ENCODE measurements around the gene ITLN2. TPM values are rescaled to one million over a fixed set of nuclear protein-coding genes. Genes with fewer than 3 reads are reported as not detected.
"Not testable (repeated sequence)": the region's sequence is repeated elsewhere in the genome, so short reads cannot be mapped to it uniquely, and the experiment has no call there.

ITLN2 gene
- total and polyA plus RNA-seq, 9 of the 15 experiments (the other 6 are each of a cell fraction or from before 2014, with no cell fraction given) = not detected

GRCh38 chr1:160905617-160905989 lies 49.0 kb downstream of the ITLN2 start (continued):
- no peak for TF ChIP-seq ARID3B (CRISPR knock-in tag; IDR thresholded peaks at IDR 0.05; ENCODE audit: borderline replicate concordance)

DNA sequence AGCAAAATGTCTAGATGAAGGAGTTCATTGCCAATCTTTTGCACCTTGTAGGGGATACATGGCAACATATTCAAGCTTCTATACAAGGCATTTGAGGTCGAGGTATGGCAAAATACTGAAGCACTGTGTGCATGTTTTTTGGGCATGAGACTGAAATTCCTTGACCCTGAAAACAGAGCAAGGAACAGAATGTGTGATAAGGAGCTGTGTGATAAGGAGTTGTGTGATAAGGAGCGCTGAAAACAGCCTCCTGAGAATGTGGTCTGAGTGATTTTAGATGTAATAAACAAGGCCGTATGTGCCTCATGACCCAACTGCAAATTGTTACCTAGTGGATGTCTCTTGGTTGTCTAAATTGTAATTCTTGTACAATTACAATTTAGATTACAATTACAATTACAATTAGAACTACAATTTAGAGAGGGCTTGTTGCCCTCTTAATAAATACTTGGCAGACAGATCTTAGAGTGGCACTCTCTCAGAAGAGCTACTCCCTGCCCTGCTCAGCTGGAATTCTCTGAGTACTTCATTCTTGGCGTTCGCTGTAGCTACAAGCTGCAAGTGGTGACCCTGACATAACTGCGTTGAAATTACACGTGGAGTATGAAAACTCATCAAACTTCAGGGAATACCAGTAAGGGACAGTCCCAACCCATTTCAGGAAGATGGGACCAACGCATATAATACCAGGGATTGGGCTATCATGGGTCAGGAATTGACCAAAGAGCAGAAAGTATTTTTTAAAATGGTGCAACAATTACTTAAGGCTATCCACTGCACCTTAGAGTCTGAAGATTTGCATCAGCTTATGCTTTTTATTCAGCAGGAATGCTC lies 49.6 kb downstream of the ITLN2 start:
- Histone ChIP-seq H3K9me1 (ENCODE audit: control insufficient read depth, insufficient read depth, low read length) (no peaks in the 10 kb centered on the region), H3K4me2 (ENCODE audit: insufficient read depth, low read length) (no peak overlapping the region), H3K27me3 (ENCODE audit: control insufficient read depth in 2 of 2, insufficient read depth in 2 of 2, low read length in 2 of 2) (peaks cover 4 to 25% of the 10 kb centered on the region in 2 experiments; a peak in 3 of 5 replicates), H3K79me2 (ENCODE audit: control insufficient read depth, insufficient read depth, low read length) (no peaks in the 10 kb centered on the region), H3K27ac (ENCODE audit: extremely low read depth, low read depth, low read length) (no peak overlapping the region), H3K4me3 (no peak overlapping the region), H3K9ac (ENCODE audit: insufficient read depth in 1 of 2, low read depth in 2 of 2, low read length in 2 of 2) (no peak overlapping the region), H2AFZ (ENCODE audit: low read depth, low read length) (no peak overlapping the region), H4K20me1 (replicated peaks; ENCODE audit: control insufficient read depth, insufficient read depth, low read length) (no peaks in the 10 kb centered on the region), H3K9me3 (replicated peaks; ENCODE audit: control insufficient read depth, insufficient read depth, low read depth, low read length) (no peaks in the 10 kb centered on the region; the same call in 1 of the 2 replicates), H3K36me3 (ENCODE audit: control insufficient read depth, insufficient read depth, low read length) (no peaks in the 10 kb centered on the region), H3K4me1 (replicated peaks in 1 of 2; ENCODE audit: control insufficient read depth in 2 of 2, insufficient read depth in 2 of 2, low read length in 2 of 2) (no peaks in the 10 kb centered on the region)
- in situ Hi-C loops (cut with MboI) (no loop called here), intact Hi-C loops (cut with micrococcal nuclease) (no loop called here)
- FAIRE-seq (no peak), ATAC-seq (no peak), DNase-seq (ENCODE audit: extremely low read depth in 1 of 4, low spot score in 3 of 4) (no peak)
- ChIA-PET POLR2A (interaction anchor here (0.7 to 0.9 kb wide), 2 partner anchors 13 to 40 kb away, joined by 3 to 4 read pairs; no protein-coding TSS in a partner anchor), CTCF (ENCODE audit: low intra/inter-chr PET ratio) (no interaction called here)
- WGBS (ENCODE audit: insufficient coverage, low coverage, missing lambda C conversion rate) = 1% methylated on average over 8 of the region's 8 CpGs
- TF ChIP-seq FOXJ2 (tag; IDR thresholded peaks at IDR 0.05) (0 out of 2 replicates have a peak, but pooled peaks have one; percentile 30), SIRT6 (IDR thresholded peaks at IDR 0.05; ENCODE audit: low read depth, low read length) (no peak)
- no TSS peak for BruUV-seq (replicated peaks)

DNA sequence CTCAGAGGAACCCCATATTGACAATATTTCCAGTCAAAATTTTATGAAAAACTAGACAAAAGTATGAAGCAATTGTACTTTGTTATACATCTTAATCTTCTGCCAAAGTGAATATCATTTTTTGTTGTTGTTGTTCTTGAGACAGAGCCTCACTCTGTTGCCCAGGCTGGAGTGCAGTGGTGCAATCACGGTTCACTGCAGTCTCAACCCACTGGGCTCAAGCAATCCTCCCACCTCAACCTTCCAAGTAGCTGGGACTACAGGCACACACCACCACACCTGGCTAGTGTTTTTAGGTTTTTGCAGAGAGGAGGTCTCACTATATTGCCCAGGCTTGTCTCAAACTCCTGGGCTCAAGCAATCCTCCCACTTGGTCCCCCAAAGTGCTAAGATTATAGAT lies 52.4 kb downstream of the ITLN2 start:
- in situ Hi-C loops (cut with MboI); H3K4me3 ChIP-seq; FAIRE-seq; H4K20me1 ChIP-seq (replicated peaks; ENCODE audit: control insufficient read depth, insufficient read depth, low read length); H3K36me3 ChIP-seq (ENCODE audit: control insufficient read depth, insufficient read depth, low read length); H3K9me1 ChIP-seq (ENCODE audit: control insufficient read depth, insufficient read depth, low read length); H2AFZ ChIP-seq (ENCODE audit: low read depth, low read length); H3K4me1 ChIP-seq (replicated peaks in 1 of 2; ENCODE audit: control insufficient read depth in 2 of 2, insufficient read depth in 2 of 2, low read length in 2 of 2); intact Hi-C loops (cut with micrococcal nuclease); H3K27me3 ChIP-seq (ENCODE audit: control insufficient read depth in 2 of 2, insufficient read depth in 2 of 2, low read length in 2 of 2); H3K27ac ChIP-seq (ENCODE audit: extremely low read depth, low read depth, low read length); BruUV-seq (replicated peaks); H3K9me3 ChIP-seq (replicated peaks; ENCODE audit: control insufficient read depth, insufficient read depth, low read depth, low read length); POLR2A ChIA-PET; H3K79me2 ChIP-seq (ENCODE audit: control insufficient read depth, insufficient read depth, low read length); ATAC-seq; H3K9ac ChIP-seq (ENCODE audit: insufficient read depth in 1 of 2, low read depth in 2 of 2, low read length in 2 of 2); H3K4me2 ChIP-seq (ENCODE audit: insufficient read depth, low read length); DNase-seq (ENCODE audit: extremely low read depth in 1 of 4, low spot score in 3 of 4): not testable (repeated sequence)
- CTCF ChIA-PET (ENCODE audit: low intra/inter-chr PET ratio) = interaction anchor here (0.6 kb wide), 1 partner anchor 19 kb away, joined by 3 read pairs; no protein-coding TSS in a partner anchor
- 0% methylated on average over 1 of the region's 1 CpG for WGBS (ENCODE audit: insufficient coverage, low coverage, missing lambda C conversion rate)
